HG03521 (cell line): ENCODE measurements around the gene IL20RB.
A peak's percentile ranks its signal among the peaks of the same experiment; 100 is the strongest.

ENCODE experiments used
- ATAC-seq: cut with Tn5 transposase; IDR thresholded peaks from one replicate; pipeline ENCODE4 v1.9.1; 2021; ENCODE audit warnings: mild to moderate bottlenecking, moderate library complexity; ENCODE audit not compliant: unreplicated experiment

The IL20RB gene

DNA sequence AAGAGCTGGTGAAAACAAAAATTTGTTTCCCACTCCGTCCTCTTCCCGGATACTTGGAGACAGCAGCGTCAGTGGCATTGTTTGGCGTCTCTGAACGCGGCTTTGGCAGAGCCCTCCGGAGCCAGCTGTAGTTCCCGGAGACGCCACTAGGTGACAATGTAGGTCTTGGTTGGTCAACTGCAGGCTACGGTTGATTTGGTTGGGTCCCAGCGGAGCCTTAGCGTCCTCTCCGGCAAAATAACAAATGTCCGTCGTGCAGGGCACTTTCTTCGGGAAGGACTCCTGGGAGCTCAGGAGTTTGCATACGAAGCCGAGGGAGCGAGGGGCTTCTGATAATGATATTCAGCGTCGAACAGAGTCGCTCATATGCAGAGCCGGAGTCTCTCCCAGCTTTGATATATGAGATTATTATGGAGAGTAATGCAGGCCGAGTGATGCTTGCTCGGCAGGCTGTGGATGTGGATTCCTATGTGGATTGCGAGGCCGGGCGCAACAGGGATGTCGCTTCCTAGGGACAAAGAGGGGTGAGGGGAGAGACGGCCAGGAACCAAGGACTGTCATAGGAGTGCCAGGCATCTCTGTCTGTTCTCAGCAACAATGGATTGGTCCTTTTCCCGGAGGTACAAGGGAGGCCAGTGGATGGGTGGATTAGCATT lies 74.8 kb downstream of the IL20RB start:
- peak; percentile 68 for ATAC-seq

DNA sequence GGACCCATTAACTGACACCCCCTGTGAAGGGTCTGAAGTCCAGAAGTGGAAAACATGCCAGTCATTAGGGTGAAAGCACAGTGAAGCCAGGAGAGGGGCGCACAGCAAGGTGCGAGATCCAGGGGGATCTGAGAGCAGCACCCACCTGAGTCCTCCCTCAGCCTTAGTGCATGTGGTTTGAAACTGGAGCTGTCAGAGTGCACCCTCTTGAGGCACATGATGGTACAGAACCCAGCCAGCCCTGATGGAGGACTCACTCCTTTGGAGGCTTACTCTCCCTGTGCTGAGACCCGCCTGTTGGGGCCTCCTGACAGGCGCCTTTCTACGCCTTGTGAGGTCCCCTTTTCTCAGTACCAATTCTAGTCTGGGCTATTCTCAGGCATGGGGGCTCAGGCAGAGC lies 77.8 kb downstream of the IL20RB start:
- ATAC-seq: peak; percentile 48

DNA sequence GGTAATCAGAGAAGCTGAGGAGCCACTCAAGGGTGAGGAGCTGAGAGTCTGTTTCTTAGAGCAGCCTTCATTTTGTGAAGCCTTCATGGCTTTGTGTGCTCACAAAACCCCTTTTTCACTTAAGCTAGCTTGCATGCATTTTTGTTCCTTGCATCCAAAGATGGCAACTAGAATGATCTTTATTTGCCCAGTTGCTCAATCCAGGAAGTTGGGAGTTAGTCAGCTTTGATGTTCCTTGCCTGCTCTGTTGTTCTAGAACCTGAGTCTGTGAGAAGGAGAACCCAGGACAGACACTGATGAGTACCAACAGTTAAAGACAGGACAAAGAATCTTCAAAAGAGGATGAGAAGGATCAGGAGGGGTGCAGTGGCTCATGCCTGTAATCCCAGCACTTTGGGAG lies 81.8 kb downstream of the IL20RB start:
- ATAC-seq: no peak

DNA sequence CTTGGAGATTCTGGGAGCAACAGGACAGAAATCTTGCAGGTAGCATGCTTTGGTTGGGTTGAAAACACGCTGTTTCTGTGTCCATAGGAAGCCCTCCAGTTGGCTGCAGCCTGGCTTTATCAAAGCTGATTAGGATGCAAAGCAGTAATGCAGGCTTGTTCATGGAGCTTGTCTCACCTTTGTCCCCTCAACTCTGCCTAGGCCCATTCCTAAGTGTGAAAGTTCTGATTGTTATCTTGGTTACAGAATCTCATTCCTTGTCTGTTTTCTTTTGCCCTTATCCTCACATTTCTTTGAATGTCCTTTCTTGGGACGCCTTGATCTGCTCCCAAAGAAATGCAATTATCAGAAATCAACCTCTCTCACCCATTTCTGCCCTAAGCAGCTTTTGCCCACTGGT lies 83.5 kb downstream of the IL20RB start:
- ATAC-seq: no peak

DNA sequence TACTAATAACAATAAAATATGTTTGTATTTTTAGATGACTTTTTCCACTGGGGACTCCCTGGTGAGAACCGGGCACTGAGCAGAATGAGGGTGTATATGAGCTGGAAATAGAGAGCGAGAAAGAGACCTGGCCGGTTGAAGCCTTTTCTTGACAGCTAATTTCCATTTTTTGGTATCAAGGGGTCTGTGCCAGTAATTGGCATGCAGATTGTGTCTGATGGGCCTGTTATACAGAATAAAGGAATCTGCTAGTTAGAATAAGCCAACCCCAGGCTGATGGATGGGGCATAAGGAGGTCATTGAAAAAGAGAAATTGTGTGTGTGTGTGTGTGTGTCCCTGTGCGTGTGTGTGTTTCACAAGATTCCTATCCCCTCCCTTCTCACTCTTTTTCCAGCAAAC lies 83.9 kb downstream of the IL20RB start:
- no peak for ATAC-seq

DNA sequence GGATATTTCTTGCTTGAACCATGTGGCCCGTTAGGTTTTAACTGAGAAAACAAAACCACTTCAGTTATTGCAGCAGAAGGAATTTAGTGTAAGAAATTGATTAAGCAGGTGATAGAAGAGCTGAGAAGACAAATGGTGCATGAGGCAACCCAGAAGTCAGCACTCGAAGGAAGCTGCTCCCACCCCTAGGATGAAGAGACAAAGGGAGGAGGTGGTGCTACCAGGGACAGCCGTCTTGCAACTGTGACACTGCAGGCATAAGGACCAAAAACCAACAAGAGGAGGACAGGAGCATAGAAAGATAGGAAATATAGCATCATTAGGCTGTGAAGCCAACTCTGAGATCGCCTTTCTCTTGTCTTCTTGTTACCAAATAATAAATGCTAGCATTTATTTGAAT lies 89.0 kb downstream of the IL20RB start:
- no peak for ATAC-seq

DNA sequence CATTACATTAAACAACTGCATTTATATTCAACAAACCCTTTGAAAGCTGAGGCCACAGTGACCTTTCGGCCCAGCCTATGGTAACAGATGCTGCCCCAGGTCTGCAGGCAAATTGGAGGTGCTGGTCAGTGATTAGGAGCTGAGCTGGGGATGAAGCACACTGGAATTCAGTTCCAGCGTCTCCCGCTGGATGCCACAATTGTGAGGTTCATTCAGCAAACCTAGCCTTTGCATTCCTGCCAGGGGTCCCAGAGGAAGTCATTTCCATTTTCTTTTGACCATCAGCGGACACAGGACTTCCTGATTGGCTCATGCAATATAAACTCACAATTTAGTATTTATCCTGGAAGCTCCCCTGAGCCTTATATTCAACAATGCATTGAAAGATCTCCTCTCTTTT lies 89.5 kb downstream of the IL20RB start:
- ATAC-seq: no peak

DNA sequence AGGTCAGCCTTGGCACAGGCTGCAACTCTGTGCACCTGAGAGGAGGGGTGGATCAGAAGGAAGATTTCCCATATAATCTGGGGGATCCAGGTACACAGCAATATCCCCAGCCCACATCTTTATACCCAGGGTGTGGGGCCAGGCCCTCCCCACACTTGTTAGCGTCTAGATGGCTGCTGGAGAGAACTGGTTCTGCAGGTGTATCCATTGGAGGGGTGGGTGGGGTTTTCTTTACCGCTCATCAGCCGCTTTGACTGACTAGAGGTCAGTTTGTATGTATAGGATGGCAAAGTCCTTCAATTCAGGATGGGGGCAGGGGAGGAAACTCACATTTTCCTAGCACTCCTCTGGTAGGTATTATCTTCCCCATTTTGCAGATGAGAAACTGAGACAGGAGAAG lies 92.5 kb downstream of the IL20RB start:
- no peak for ATAC-seq

DNA sequence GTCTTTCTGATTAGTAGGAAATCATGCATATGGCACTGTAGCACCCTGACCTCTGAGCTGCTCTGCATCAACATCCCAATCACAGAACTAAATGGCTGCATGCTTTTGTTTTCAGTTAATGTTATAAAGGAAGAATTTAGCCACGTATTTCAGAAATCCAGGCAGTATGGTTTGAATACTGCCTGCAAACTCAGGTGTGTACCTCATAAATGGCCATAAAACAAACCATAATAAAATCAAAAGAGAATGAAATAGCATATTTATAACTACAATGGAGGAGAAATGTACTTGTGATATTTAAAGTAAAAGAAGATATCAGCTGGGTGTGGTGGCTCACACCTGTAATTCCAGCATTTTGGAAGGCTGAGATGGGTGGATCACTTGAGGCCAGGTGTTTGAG lies 94.5 kb downstream of the IL20RB start:
- no peak for ATAC-seq
